ENCODE data around the gene BRD3OS.

The BRD3OS gene

DNA sequence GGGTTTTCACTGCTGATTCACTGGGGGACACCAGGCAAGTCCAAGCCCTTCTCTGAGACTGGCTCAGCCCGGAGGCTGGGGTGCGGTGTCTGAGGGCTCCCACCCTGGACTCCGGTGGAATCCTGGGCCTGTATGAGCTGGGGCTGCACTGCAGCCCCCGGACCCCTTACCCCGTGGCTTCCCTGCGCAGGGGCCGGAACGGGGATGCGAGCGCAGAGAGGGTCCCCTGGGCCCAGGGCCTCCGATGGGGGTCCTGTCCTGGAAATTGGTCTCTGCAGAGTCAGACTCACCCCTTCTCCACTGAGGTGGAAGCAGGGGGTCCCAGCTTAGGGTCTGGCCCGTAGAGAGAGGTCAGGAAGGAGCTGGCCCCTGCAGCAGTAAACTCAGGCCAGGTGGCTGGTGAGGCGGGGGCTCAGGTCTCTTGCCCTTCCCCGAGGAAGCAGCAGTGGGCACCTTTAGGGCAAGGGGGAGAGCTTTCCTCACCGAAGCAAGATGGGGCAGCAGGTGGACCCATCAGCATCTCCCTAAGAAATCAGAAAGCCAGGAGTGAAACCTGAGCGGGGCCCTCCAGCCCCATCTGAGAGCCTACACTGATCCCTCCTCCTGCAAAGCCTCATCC is 31.5 kb upstream of the BRD3OS start:
- no peak for DNase-seq (ENCODE audit: low read depth in 2 of 2)
- H3K4me3 ChIP-seq (replicated peaks in 1 of 2; ENCODE audit: low read depth in 2 of 2, low read length in 2 of 2), result peak overlapping the region; percentile 75
- TF ChIP-seq, protein P1, sequence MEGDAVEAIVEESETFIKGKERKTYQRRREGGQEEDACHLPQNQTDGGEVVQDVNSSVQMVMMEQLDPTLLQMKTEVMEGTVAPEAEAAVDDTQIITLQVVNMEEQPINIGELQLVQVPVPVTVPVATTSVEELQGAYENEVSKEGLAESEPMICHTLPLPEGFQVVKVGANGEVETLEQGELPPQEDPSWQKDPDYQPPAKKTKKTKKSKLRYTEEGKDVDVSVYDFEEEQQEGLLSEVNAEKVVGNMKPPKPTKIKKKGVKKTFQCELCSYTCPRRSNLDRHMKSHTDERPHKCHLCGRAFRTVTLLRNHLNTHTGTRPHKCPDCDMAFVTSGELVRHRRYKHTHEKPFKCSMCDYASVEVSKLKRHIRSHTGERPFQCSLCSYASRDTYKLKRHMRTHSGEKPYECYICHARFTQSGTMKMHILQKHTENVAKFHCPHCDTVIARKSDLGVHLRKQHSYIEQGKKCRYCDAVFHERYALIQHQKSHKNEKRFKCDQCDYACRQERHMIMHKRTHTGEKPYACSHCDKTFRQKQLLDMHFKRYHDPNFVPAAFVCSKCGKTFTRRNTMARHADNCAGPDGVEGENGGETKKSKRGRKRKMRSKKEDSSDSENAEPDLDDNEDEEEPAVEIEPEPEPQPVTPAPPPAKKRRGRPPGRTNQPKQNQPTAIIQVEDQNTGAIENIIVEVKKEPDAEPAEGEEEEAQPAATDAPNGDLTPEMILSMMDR (IDR thresholded peaks at IDR 0.05; ENCODE audit: low read depth, low read length), result no peak

DNA sequence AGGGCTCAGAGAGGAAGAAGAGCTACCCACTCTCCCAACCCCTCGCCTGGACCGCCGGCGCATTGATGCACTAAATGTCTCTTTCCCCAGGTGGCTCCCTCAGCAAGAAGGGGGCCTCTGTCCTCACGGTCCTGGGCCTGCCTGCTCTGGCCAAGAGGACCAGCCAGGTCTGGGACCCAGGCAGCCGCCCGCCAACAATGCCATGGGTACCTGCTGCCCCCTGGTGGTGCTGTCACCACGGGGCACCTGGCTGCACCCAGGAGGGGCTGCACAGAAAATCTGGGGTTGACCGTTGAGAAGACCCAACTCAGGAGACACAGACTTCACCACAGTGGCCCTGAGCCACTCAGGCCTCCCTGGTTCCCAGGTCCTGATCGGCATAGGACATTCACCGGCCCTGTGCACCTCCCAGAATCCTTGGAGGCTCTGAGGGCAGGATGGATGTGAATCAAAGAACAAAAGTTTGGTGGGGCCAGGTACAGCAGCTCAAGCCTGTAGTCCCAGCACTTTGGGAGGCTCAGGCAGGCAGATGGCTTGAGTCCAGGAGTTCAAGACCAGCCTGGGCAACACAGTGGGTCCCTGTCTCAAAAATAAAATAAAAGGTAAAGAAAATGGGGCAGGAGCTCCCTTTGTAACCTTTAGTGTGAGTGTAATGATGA is 30.8 kb upstream of the BRD3OS start:
- TF ChIP-seq, protein P1 (IDR thresholded peaks at IDR 0.05; ENCODE audit: low read depth, low read length), result peak; percentile 99
- no peak overlapping the region for H3K4me3 ChIP-seq (replicated peaks in 1 of 2; ENCODE audit: low read depth in 2 of 2, low read length in 2 of 2)
- peak; percentile 70 to 74 for DNase-seq (ENCODE audit: low read depth in 2 of 2)

DNA sequence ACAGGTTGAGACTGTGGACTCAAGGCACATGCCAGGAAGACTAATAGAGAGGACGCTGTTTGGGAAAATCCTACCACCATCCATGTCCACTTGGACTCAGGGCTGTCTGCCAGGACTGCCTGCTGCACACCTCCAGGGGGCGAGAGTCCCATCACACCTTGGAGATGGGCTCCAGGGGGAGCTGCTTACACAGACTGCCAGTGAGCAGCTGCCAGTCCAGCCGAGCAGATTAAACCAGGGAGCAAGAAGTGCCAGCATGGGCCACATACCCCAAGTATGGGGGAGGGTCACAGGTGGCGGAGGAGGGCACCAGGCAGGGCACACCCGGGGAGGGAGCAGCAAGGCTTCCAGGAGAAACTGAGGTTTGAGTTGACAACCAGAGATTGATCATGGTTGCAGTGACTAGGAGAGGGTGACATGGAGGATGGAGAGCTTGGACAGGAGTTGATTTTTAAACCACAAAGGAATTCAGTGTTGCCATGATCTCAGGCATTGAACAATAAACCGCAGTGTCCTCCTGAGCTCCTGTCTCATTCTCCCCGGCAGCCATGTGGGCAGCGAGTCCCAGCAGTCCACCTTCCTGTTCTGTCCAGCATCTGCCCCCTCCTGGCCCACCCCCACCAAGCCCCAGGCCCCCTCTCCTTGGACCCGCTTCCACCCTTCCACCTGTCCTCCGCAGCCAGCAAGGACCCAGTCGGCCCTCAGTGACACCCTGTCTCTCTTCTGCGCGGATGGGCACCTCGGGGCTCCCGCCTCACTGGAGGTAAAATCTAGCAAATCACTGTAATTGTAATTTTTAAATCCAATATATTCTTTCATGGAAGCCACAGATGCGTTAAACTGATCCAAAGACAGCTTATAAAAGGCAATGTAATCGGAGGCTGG is 30.0 kb upstream of the BRD3OS start:
- H3K4me3 ChIP-seq (replicated peaks in 1 of 2; ENCODE audit: low read depth in 2 of 2, low read length in 2 of 2), result no peak overlapping the region
- DNase-seq (ENCODE audit: low read depth in 2 of 2), result no peak
- TF ChIP-seq, protein P1 (IDR thresholded peaks at IDR 0.05; ENCODE audit: low read depth, low read length), result peak; percentile 28

DNA sequence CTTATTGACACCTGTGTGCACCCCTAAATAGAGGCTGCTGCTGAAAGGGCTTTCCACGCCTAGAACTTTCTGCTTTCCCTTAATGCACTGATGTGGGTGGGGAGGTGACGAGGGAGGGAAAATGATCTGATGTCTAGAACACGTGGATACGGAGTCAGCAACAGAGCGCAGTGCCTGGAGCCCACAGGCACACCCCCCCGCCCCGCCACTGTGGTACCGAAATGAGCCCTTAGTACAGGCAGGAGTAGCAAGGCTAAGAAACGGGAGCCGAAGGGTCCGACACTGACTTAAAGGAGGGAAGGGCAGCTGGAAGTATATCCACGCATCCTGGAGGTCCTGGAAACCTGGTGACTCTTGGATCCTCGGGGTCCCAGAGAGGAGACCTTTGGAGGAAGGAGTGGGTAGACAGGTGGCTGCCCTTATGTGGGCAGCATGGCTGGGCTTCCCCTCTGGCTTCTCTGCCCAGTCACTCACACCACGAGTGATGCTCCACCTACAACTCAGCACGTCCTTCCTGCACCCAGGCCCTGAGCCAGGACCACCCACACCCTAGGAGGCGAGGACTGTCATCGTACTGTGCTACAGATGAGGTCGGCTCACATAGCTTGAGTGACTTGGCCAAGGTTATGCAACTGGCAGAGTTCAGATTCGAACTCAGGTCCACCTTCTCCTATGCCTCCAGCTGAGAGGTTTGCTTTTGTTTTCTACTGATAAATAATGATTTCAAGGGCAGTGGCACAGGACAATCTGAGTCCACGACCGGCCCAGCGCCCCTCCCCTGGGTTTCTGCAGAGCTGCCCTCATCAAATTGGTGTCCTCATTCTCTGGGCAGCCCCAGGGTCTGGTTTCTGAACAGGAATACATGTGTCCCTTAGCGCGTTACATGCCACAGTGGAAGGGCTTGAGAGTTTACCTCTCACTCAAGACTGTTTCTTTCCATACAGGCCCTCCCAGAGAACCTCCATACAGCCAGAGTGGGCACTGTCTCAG is 28.5 kb upstream of the BRD3OS start:
- peak in 1 of 2 donors; percentile 12 for DNase-seq (ENCODE audit: low read depth in 2 of 2)
- no peak overlapping the region for H3K4me3 ChIP-seq (replicated peaks in 1 of 2; ENCODE audit: low read depth in 2 of 2, low read length in 2 of 2)

DNA sequence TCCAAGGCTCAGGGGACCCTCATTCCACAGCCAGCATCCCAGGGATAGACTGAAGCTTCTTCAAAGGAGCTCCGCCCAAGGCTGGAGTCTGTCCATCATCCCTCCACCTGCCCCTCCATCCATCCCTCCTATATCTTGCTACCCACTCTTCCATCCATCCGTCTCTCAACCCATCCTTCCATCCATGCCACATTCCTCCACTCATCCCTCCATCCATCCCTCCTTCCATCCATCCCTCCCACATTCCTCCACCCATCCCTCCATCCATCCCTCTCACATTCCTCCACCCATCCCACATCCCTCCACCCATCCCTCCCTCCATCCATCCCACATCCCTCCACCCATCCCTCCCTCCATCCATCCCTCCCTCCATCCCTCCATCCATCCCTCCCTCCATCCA is 27.7 kb upstream of the BRD3OS start:
- no peak overlapping the region for H3K4me3 ChIP-seq (replicated peaks in 1 of 2; ENCODE audit: low read depth in 2 of 2, low read length in 2 of 2)
- TF ChIP-seq, protein P1 (IDR thresholded peaks at IDR 0.05; ENCODE audit: low read depth, low read length), result no peak
- no peak for DNase-seq (ENCODE audit: low read depth in 2 of 2)

More for the DNA sequence above, 28.5 kb upstream of the BRD3OS start:
- TF ChIP-seq, protein P1 (IDR thresholded peaks at IDR 0.05; ENCODE audit: low read depth, low read length), result no peak

Data from cardiac fibroblast (primary cell).